ENCODE measurements around the gene TCF7L2.

- TF ChIP-seq TCF7L2 (IDR thresholded peaks at IDR 0.05; ENCODE audit: low read depth, low read length) = no peak
- no peak for TF ChIP-seq CTCF (IDR thresholded peaks at IDR 0.05)
- TF ChIP-seq POLR2AphosphoS5 (IDR thresholded peaks at IDR 0.05; ENCODE audit: low read depth, low read length) = no peak
- TF ChIP-seq REST (IDR thresholded peaks at IDR 0.05; ENCODE audit: insufficient read depth in 1 of 2, low read depth in 2 of 2, low read length in 1 of 2) = no peak
- TF ChIP-seq SIN3A (IDR thresholded peaks at IDR 0.05; ENCODE audit: borderline replicate concordance, insufficient read depth, low read depth, low read length) = no peak
Measured at GRCh38 chr10:113130014-113130641, 180.1 kb downstream of the TCF7L2 start.
